ENCODE measurements around the gene PSMC3. TPM values are rescaled to one million over a fixed set of nuclear protein-coding genes. Genes with fewer than 3 reads are reported as not detected.

The PSMC3 gene
- polyA plus RNA-seq, 1 experiment: 290 TPM

DNA sequence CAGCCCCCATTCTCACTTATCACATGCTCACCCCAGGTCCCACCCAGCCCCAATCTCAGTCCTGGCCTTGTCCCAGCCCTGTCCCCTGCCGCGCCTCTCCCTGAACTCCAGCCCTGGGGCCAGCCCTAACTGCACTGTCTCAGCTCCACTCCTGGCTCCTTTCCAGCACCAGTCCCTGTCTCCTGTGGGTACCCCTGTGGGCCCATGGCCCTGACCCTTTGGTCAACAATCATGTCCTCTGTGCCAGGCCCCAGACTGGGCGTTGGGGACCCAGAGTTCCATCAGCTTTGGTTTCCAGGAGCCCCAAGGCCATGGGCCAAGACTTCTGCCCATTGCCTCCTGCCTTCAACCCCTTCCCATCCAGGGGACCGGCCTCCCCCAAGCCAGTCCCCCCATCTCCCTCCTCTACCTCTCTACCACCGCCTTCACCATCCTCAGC, 48.6 kb downstream of the PSMC3 start:
- no peaks in the 10 kb centered on the region; the same call in 1 of the 2 replicates for H3K9me3 ChIP-seq (ENCODE audit: control insufficient read depth, insufficient read depth, low read length)
- DNase-seq (ENCODE audit: low read depth, low spot score): no peak
- POLR2A ChIA-PET: no interaction called here
- H3K4me3 ChIP-seq (ENCODE audit: low read depth, low read length): no peak overlapping the region
- no peaks in the 10 kb centered on the region for H3K27me3 ChIP-seq (ENCODE audit: control insufficient read depth, insufficient read depth, low read length)
- no peak overlapping the region for H3K27ac ChIP-seq (ENCODE audit: low read depth, low read length)
- CTCF ChIA-PET: no interaction called here
- TF ChIP-seq, protein P1, sequence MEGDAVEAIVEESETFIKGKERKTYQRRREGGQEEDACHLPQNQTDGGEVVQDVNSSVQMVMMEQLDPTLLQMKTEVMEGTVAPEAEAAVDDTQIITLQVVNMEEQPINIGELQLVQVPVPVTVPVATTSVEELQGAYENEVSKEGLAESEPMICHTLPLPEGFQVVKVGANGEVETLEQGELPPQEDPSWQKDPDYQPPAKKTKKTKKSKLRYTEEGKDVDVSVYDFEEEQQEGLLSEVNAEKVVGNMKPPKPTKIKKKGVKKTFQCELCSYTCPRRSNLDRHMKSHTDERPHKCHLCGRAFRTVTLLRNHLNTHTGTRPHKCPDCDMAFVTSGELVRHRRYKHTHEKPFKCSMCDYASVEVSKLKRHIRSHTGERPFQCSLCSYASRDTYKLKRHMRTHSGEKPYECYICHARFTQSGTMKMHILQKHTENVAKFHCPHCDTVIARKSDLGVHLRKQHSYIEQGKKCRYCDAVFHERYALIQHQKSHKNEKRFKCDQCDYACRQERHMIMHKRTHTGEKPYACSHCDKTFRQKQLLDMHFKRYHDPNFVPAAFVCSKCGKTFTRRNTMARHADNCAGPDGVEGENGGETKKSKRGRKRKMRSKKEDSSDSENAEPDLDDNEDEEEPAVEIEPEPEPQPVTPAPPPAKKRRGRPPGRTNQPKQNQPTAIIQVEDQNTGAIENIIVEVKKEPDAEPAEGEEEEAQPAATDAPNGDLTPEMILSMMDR (IDR thresholded peaks at IDR 0.05; ENCODE audit: low read depth, low read length): no peak

DNA sequence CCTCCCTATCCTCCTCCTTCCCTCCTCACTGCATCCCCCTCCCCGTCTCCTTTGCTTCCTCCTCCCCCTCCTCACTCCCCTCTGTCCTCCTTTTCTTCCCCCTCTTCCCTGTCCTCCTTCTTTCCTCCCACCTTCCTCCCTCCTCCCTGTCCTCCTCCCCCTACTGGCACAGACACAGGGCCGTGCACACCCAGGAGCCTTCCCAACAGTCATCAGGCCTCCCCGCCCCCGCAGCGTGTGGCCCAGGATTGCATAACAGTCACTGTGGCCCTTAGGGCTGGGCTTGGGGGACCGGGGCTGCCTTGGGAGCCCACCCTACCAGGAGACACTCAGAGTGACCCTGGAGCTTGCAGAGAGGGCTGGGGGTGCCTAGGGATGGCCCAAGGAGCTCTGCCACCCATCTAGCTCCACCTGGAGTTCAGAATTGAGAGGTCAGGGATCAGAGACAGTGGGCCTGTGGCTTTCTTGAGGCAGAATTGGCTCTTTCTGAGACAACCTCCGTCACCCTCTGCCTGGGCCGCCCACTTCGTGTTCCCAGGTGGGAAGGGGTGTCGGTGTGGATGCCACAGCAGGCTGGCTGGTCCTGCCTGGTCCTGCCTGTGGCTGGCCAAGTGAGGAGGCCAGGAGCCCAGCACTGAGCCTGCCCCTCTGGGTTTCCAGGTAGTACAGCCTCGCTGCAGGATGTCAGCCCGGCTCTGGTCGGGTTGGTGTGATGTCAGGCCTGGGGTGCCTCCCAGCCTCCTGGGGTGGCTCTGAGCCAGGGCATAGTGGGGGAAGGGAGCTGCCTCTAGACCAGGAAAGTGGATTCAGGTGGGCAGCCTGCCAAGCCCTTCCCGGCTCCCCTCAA, 49.5 kb downstream of the PSMC3 start:
- Histone ChIP-seq H3K9me3 (ENCODE audit: control insufficient read depth, insufficient read depth, low read length) (no peaks in the 10 kb centered on the region; the same call in 1 of the 2 replicates), H3K27me3 (ENCODE audit: control insufficient read depth, insufficient read depth, low read length) (no peaks in the 10 kb centered on the region), H3K27ac (ENCODE audit: low read depth, low read length) (no peak overlapping the region), H3K4me3 (ENCODE audit: low read depth, low read length) (no peak overlapping the region)
- DNase-seq (ENCODE audit: low read depth, low spot score): no peak
- TF ChIP-seq, protein P1 (IDR thresholded peaks at IDR 0.05; ENCODE audit: low read depth, low read length): no peak
- ChIA-PET CTCF (no interaction called here), POLR2A (no interaction called here)

DNA sequence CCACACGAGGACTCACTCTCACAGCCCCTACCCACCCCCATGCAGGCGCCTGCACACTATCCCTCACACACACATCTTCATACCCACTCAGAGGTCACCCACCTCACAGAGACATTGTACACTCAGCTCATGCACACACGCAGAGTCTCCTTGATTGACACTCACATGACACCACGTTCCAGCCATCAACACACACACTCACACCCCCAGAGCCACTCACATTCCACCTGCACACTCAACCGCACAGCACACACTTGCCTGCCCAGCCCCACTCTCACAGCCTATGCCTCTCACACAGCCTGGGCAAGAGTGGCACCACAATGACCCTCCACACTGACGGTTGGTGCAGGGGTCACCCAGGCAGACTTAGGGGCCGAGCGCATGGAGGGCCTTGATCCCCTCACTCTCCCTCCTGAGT, 50.1 kb downstream of the PSMC3 start:
- DNase-seq (ENCODE audit: low read depth, low spot score): no peak
- TF ChIP-seq, protein P1 (IDR thresholded peaks at IDR 0.05; ENCODE audit: low read depth, low read length): no peak
- Histone ChIP-seq H3K27me3 (ENCODE audit: control insufficient read depth, insufficient read depth, low read length) (no peaks in the 10 kb centered on the region), H3K27ac (ENCODE audit: low read depth, low read length) (no peak overlapping the region), H3K9me3 (ENCODE audit: control insufficient read depth, insufficient read depth, low read length) (no peaks in the 10 kb centered on the region; the same call in 1 of the 2 replicates), H3K4me3 (ENCODE audit: low read depth, low read length) (no peak overlapping the region)
- ChIA-PET CTCF (no interaction called here), POLR2A (no interaction called here)

DNA sequence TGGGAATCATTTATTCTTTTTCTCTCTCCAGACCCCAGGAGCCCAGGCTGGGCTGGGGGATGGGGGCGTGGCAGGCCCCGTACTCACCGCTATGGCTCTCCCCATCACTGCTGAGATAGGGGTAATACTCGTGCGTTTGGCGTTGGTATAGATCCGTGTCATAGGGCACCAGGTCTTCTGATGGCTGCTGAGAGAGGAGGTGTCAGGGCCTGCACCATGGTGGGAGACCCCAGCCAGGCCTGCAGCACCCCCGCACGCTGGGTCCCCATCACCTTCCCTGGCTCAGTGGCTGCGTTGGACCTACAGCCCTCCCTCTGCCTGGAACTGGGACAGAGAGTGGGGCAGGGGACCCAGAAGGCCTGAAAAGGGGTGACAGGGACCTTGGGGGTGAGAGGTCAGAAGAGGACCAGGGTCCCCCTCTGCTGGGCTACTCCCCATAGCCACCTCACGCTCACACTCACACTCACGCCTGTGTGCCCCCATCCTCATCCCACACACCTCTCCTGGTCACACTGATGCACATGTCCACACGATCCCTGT, 50.6 kb downstream of the PSMC3 start:
- no peak for DNase-seq (ENCODE audit: low read depth, low spot score)
- Histone ChIP-seq H3K9me3 (ENCODE audit: control insufficient read depth, insufficient read depth, low read length) (no peaks in the 10 kb centered on the region; the same call in 1 of the 2 replicates), H3K27me3 (ENCODE audit: control insufficient read depth, insufficient read depth, low read length) (no peaks in the 10 kb centered on the region), H3K4me3 (ENCODE audit: low read depth, low read length) (no peak overlapping the region), H3K27ac (ENCODE audit: low read depth, low read length) (no peak overlapping the region)
- CTCF ChIA-PET: interaction anchor here (2.7 kb wide), 1 partner anchor 32 kb away, joined by 26 read pairs; the partner anchor contains the start of gene SLC39A13
- TF ChIP-seq, protein P1 (IDR thresholded peaks at IDR 0.05; ENCODE audit: low read depth, low read length): no peak
- POLR2A ChIA-PET: no interaction called here

DNA sequence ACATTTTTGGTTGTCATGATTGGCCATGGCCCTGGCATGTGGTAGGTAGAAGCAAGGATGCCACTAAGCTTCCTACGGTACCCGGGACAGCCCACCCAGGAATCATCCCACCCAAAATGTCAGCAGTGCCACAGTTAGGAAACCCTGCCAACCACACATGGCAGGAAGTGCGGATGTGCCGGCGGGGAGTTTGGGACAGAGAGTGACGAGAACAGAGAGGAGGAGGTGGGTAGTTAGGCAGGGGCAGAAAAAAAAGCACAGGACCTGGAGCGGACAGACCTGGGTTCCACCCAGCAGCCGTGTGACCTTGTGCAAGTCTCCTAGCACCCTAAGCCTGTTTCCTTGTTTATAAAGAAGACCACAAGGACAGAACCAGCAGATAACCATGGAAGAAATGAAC, 51.2 kb downstream of the PSMC3 start:
- H3K9me3 ChIP-seq (ENCODE audit: control insufficient read depth, insufficient read depth, low read length): no peaks in the 10 kb centered on the region; the same call in 1 of the 2 replicates
- no peaks in the 10 kb centered on the region for H3K27me3 ChIP-seq (ENCODE audit: control insufficient read depth, insufficient read depth, low read length)
- H3K27ac ChIP-seq (ENCODE audit: low read depth, low read length): no peak overlapping the region
- TF ChIP-seq, protein P1 (IDR thresholded peaks at IDR 0.05; ENCODE audit: low read depth, low read length): no peak
- ChIA-PET CTCF (interaction anchor here (0.6 to 2.7 kb wide), 12 partner anchors 10 to 459 kb away, joined by 3 to 39 read pairs (median 12); partner anchors contain the start of gene SLC39A13), POLR2A (no interaction called here)
- no peak for DNase-seq (ENCODE audit: low read depth, low spot score)
- no peak overlapping the region for H3K4me3 ChIP-seq (ENCODE audit: low read depth, low read length)
